ENCODE data around the gene NT5C3B. TPM values are rescaled to one million over a fixed set of nuclear protein-coding genes. Genes with fewer than 3 reads are reported as not detected.
"Not testable (repeated sequence)": the region's sequence is repeated elsewhere in the genome, so short reads cannot be mapped to it uniquely, and the experiment has no call there.

The NT5C3B gene
- total RNA-seq: 69.8 and 70.4 TPM in 2 replicates

GRCh38 chr17:41835800-41836549 is at the start of gene NT5C3B:
Gene NT5C3B, minus strand, starts transcription at chr17:41836232. Its CDS starts 39 bp downstream, at chr17:41836193.
- H3K4me2 ChIP-seq (ENCODE audit: insufficient read depth, low read length): peak within 1 kb of the TSS; percentile 79
- peak; percentile 97 for DNase-seq (ENCODE audit: insufficient read length, low spot score, missing footprints)
- H3K4me3 ChIP-seq (ENCODE audit: insufficient read depth, low read length): peak within 1 kb of the TSS; percentile 90
- H4K20me1 ChIP-seq (ENCODE audit: insufficient read depth, low read length): no peaks in the 10 kb centered on the region
- TF ChIP-seq CTCF (IDR thresholded peaks at IDR 0.05; ENCODE audit: extremely low read depth, low read depth, low read length): no peak
- peak within 1 kb of the TSS; percentile 73 for H2AFZ ChIP-seq (ENCODE audit: low read length)
- H3K27me3 ChIP-seq (ENCODE audit: insufficient read depth, low read length): no peaks in the 10 kb centered on the region
- H3K9me3 ChIP-seq (ENCODE audit: low read depth, low read length): no peaks in the 10 kb centered on the region
- H3K36me3 ChIP-seq (ENCODE audit: insufficient read depth, low read length): peaks cover 19% of the 10 kb centered on the region
- H3K27ac ChIP-seq (ENCODE audit: low read depth, low read length): peak within 1 kb of the TSS; percentile 45
- peaks cover 7% of the 10 kb centered on the region for H3K79me2 ChIP-seq (ENCODE audit: insufficient read depth, low read length)
- peaks cover 11% of the 10 kb centered on the region for H3K4me1 ChIP-seq (ENCODE audit: insufficient read depth, low read length)

DNA sequence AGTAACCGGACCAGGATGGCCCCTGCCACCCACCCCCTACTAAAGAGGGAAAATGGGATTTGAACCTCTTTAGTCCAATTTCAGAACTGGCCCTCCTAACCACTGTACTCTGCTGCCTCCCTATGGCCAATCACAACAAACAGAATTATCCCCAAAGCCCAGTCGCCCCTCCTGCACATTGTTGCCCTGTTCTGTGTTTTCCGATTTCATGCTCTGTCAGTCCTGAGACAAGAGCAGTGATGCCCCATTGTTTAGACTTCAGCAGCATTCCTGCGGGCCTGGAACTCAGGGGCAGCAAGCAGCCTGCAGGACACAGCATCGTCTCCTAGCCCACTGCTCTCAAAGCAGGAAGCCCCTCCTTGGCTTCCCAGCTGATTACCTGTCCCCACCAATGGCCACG is 49.7 kb upstream of the NT5C3B start:
- Histone ChIP-seq H3K27me3 (ENCODE audit: insufficient read depth, low read length) (no peaks in the 10 kb centered on the region), H2AFZ (ENCODE audit: low read length) (no peak overlapping the region), H3K4me1 (ENCODE audit: insufficient read depth, low read length) (no peaks in the 10 kb centered on the region), H3K9me3 (ENCODE audit: low read depth, low read length) (no peaks in the 10 kb centered on the region), H3K79me2 (ENCODE audit: insufficient read depth, low read length) (peaks cover 24% of the 10 kb centered on the region), H3K27ac (ENCODE audit: low read depth, low read length) (no peak overlapping the region), H3K4me3 (ENCODE audit: insufficient read depth, low read length) (no peak overlapping the region), H4K20me1 (ENCODE audit: insufficient read depth, low read length) (no peaks in the 10 kb centered on the region), H3K36me3 (ENCODE audit: insufficient read depth, low read length) (peaks cover 90% of the 10 kb centered on the region), H3K4me2 (ENCODE audit: insufficient read depth, low read length) (no peak overlapping the region)
- peak; percentile 12 for TF ChIP-seq CTCF (IDR thresholded peaks at IDR 0.05; ENCODE audit: extremely low read depth, low read depth, low read length)
- DNase-seq (ENCODE audit: insufficient read length, low spot score, missing footprints): peak; percentile 73

GRCh38 chr17:41882756-41883155 is 46.7 kb upstream of the NT5C3B start:
- no peak overlapping the region for H3K27ac ChIP-seq (ENCODE audit: low read depth, low read length)
- no peak overlapping the region for H2AFZ ChIP-seq (ENCODE audit: low read length)
- no peak for DNase-seq (ENCODE audit: insufficient read length, low spot score, missing footprints)
- no peaks in the 10 kb centered on the region for H3K4me1 ChIP-seq (ENCODE audit: insufficient read depth, low read length)
- no peak for TF ChIP-seq CTCF (IDR thresholded peaks at IDR 0.05; ENCODE audit: extremely low read depth, low read depth, low read length)
- H3K9me3 ChIP-seq (ENCODE audit: low read depth, low read length): no peaks in the 10 kb centered on the region
- H3K4me2 ChIP-seq (ENCODE audit: insufficient read depth, low read length): no peak overlapping the region
- peaks cover 11% of the 10 kb centered on the region for H4K20me1 ChIP-seq (ENCODE audit: insufficient read depth, low read length)
- H3K27me3 ChIP-seq (ENCODE audit: insufficient read depth, low read length): no peaks in the 10 kb centered on the region
- no peak overlapping the region for H3K4me3 ChIP-seq (ENCODE audit: insufficient read depth, low read length)
- peaks cover 96% of the 10 kb centered on the region for H3K36me3 ChIP-seq (ENCODE audit: insufficient read depth, low read length)
- peaks cover 24% of the 10 kb centered on the region for H3K79me2 ChIP-seq (ENCODE audit: insufficient read depth, low read length)

- Histone ChIP-seq H3K27ac (ENCODE audit: low read depth, low read length) (no peak overlapping the region), H3K36me3 (ENCODE audit: insufficient read depth, low read length) (peaks cover 82% of the 10 kb centered on the region), H3K4me3 (ENCODE audit: insufficient read depth, low read length) (no peak overlapping the region), H4K20me1 (ENCODE audit: insufficient read depth, low read length) (peaks cover 11% of the 10 kb centered on the region), H2AFZ (ENCODE audit: low read length) (no peak overlapping the region), H3K4me2 (ENCODE audit: insufficient read depth, low read length) (no peak overlapping the region), H3K9me3 (ENCODE audit: low read depth, low read length) (no peaks in the 10 kb centered on the region), H3K27me3 (ENCODE audit: insufficient read depth, low read length) (no peaks in the 10 kb centered on the region), H3K79me2 (ENCODE audit: insufficient read depth, low read length) (peaks cover 16% of the 10 kb centered on the region), H3K4me1 (ENCODE audit: insufficient read depth, low read length) (no peaks in the 10 kb centered on the region)
- TF ChIP-seq CTCF (IDR thresholded peaks at IDR 0.05; ENCODE audit: extremely low read depth, low read depth, low read length): no peak
- no peak for DNase-seq (ENCODE audit: insufficient read length, low spot score, missing footprints)
These were observed 44.1 kb upstream of the NT5C3B start for GRCh38 chr17:41880130-41880529.

DNA sequence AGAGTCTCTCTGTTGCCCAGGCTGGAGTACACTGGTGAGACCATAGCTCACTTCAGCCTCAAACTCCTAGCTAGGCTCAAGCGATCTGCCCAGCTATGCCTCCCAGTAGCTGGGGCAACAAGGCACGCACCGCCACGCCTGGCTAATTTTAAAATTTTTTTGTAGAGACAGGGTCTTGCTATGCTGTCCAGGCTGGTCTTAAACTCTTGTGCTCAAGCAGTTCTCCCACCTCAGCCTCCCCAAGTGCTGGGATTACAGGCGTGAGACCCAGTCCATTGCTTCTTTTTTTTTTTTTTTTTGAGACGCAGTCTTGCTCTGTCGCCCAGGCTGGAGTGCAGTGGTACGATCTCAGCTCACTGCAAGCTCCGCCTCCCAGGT is 38.2 kb upstream of the NT5C3B start:
- H2AFZ ChIP-seq (ENCODE audit: low read length); DNase-seq (ENCODE audit: insufficient read length, low spot score, missing footprints); H3K4me1 ChIP-seq (ENCODE audit: insufficient read depth, low read length); H3K4me3 ChIP-seq (ENCODE audit: insufficient read depth, low read length); H3K27ac ChIP-seq (ENCODE audit: low read depth, low read length); H3K9me3 ChIP-seq (ENCODE audit: low read depth, low read length); H3K4me2 ChIP-seq (ENCODE audit: insufficient read depth, low read length); H4K20me1 ChIP-seq (ENCODE audit: insufficient read depth, low read length); H3K79me2 ChIP-seq (ENCODE audit: insufficient read depth, low read length); H3K27me3 ChIP-seq (ENCODE audit: insufficient read depth, low read length): not testable (repeated sequence)
- H3K36me3 ChIP-seq (ENCODE audit: insufficient read depth, low read length): peaks cover 77% of the 10 kb centered on the region
